HepG2 (cell line): Measurements from ENCODE around the gene CD300LF. TPM values are rescaled to one million over a fixed set of nuclear protein-coding genes. Genes with fewer than 3 reads are reported as not detected.

Experiments used
- ARNTL ChIP-seq: sonication (generic); formaldehyde crosslinking; IDR thresholded peaks from 2 replicates; pipeline ENCODE4 v1.4.0; 2020; ENCODE audit warnings: mild to moderate bottlenecking, missing genetic modification reagents
- BCL6 ChIP-seq: IDR thresholded peaks from 2 replicates; pipeline ENCODE4 v1.6.1; 2016; ENCODE audit warnings: missing genetic modification reagents, missing compliant biosample characterization
- CENPX ChIP-seq: sonication (generic); formaldehyde crosslinking; IDR thresholded peaks from 2 replicates; pipeline ENCODE4 v1.9.0; 2021; ENCODE audit warnings: mild to moderate bottlenecking, missing genetic modification reagents, moderate library complexity
- HES4 ChIP-seq: sonication (generic); formaldehyde crosslinking; IDR thresholded peaks from 2 replicates; pipeline ENCODE4 v1.9.0; 2021; ENCODE audit warnings: mild to moderate bottlenecking, missing genetic modification reagents, borderline replicate concordance
- HNRNPL ChIP-seq: fragments of 200-400 bp; formaldehyde crosslinking; IDR thresholded peaks from 2 replicates; pipeline ENCODE4 v1.6.1; 2017; ENCODE audit warnings: mild to moderate bottlenecking, low read depth, low read length
- MIXL1 ChIP-seq: IDR thresholded peaks from 2 replicates; pipeline ENCODE4 v1.6.1; 2016
- NONO ChIP-seq, 2 experiments: fragments of 450-650 bp in 1 of 2; sonication (generic) in 1 of 2; formaldehyde crosslinking in 1 of 2; IDR thresholded peaks in 1 of 2; conservative IDR thresholded peaks in 1 of 2; 2 replicates each; pipeline versions ENCODE4 v1.6.1 to v1.8.0; 2017 to 2022; ENCODE audit warnings: mild to moderate bottlenecking in 1 of 2, missing genetic modification reagents in 1 of 2, moderate library complexity in 1 of 2
- PCBP1 ChIP-seq: fragments of 200-400 bp; formaldehyde crosslinking; IDR thresholded peaks from 2 replicates; pipeline ENCODE4 v1.6.1; 2017; ENCODE audit warnings: mild to moderate bottlenecking, low read depth, low read length, borderline replicate concordance
- RARG ChIP-seq: sonication (generic); formaldehyde crosslinking; IDR thresholded peaks from 2 replicates; pipeline ENCODE4 v1.4.0; 2020; ENCODE audit warnings: low read depth, mild to moderate bottlenecking, missing genetic modification reagents
- SCMH1 ChIP-seq: sonication (generic); formaldehyde crosslinking; IDR thresholded peaks from 2 replicates; pipeline ENCODE4 v1.9.0; 2021; ENCODE audit warnings: missing genetic modification reagents, mild to moderate bottlenecking, borderline replicate concordance
- STAG1 ChIP-seq: sonication (generic); formaldehyde crosslinking; IDR thresholded peaks from 2 replicates; pipeline ENCODE4 v1.4.0; 2020; ENCODE audit warnings: missing genetic modification reagents
- TAF15 ChIP-seq: fragments of 200-400 bp; formaldehyde crosslinking; IDR thresholded peaks from one replicate; pipeline ENCODE4 v1.6.1; 2018; ENCODE audit warnings: mild to moderate bottlenecking, low read depth, low read length; ENCODE audit not compliant: poor library complexity, severe bottlenecking
- ZNF335 ChIP-seq: sonication (generic); formaldehyde crosslinking; IDR thresholded peaks from 2 replicates; pipeline ENCODE4 v1.4.0; 2020; ENCODE audit warnings: missing genetic modification reagents
- ZNF672 ChIP-seq: sonication (generic); formaldehyde crosslinking; IDR thresholded peaks from 2 replicates; pipeline ENCODE4 v1.8.1; 2022; ENCODE audit warnings: missing genetic modification reagents
- ZNF768 ChIP-seq: sonication (generic); formaldehyde crosslinking; IDR thresholded peaks from 2 replicates; pipeline ENCODE4 v1.4.0; 2020; ENCODE audit warnings: missing genetic modification reagents
- polyA plus RNA-seq, 8 experiments: library from polyadenylated mRNA; depleted of rRNA in 3 of 8; stranded (reverse) in 7 of 8; unstranded in 1 of 8; fragments of >200 nt; fragmentation: Illumina TruSeq in 4 of 8; extraction: Trizol in 4 of 8; gene quantifications; 2 replicates each; pipeline versions ENCODE4 v1.2.1 to v1.2.3, GENCODE V29; 2011 to 2016; ENCODE audit warnings: low read depth in 4 of 8, missing spikeins in 1 of 8, mixed read lengths in 1 of 8; ENCODE audit not compliant: insufficient read depth in 1 of 8
- total RNA-seq, 5 experiments: library from RNA; depleted of rRNA; stranded (reverse); fragments of >200 nt; fragmentation: Illumina TruSeq; extraction: Trizol; gene quantifications; 2 replicates each; pipeline ENCODE4 v1.2.3, GENCODE V29; 2016; ENCODE audit warnings: low read depth in 1 of 5
- TF ChIP-seq, protein P1 (sequence below): sonication (generic); formaldehyde crosslinking; IDR thresholded peaks from 2 replicates; pipeline ENCODE4 v1.5.0; 2020; ENCODE audit warnings: missing genetic modification reagents, mild to moderate bottlenecking, borderline replicate concordance
- TF ChIP-seq, protein P2 (sequence below): sonication (generic); formaldehyde crosslinking; IDR thresholded peaks from 2 replicates; pipeline ENCODE4 v1.5.1; 2020; ENCODE audit warnings: missing genetic modification reagents, mild to moderate bottlenecking, borderline replicate concordance
- TF ChIP-seq, protein P3 (sequence below): sonication (generic); formaldehyde crosslinking; IDR thresholded peaks from 2 replicates; pipeline ENCODE4 v1.4.0; 2020; ENCODE audit warnings: missing genetic modification reagents, borderline replicate concordance
- TF ChIP-seq, protein P4 (sequence below): sonication (generic); formaldehyde crosslinking; IDR thresholded peaks from 2 replicates; pipeline ENCODE4 v1.9.0; 2021; ENCODE audit warnings: mild to moderate bottlenecking, missing genetic modification reagents

The CD300LF gene
- total and polyA plus RNA-seq, 2 of the 13 experiments (the other 11 are each of a cell fraction or from before 2014, with no cell fraction given), result not detected

DNA sequence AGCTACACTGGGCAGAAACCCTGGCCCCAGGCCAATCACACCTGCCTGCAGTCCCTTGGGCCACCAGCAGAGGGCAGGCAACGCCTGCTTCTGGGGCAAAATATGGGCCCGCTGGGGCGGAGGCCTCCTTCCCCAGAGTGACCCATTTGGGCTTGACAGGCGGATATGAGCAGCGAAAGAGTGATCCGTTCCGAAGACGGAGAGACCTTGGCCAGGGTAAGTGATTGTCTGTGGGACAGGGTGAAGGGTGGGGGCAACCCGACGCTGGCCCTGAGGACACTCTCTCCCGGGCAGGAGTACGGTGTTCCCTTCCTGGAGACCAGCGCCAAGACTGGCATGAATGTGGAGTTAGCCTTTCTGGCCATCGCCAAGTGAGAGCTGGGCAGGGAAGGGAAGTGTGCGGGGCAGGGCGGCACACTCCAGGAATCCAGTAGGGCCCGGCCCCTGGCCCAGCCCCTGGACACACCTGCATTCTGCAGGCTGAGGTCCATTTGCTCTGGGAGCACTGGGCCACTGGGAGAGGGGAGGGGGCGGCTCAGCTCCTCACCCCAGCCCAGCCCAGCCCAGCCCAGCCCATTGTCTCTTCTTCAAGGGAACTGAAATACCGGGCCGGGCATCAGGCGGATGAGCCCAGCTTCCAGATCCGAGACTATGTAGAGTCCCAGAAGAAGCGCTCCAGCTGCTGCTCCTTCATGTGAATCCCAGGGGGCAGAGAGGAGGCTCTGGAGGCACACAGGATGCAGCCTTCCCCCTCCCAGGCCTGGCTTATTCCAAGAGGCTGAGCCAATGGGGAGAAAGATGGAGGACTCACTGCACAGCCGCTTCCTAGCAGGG lies 32.2 kb upstream of the CD300LF start (continued):
- no peak for TF ChIP-seq NONO (IDR thresholded peaks at IDR 0.05)
- TF ChIP-seq NONO (CRISPR knock-in tag; conservative IDR thresholded peaks at IDR 0.05), result peak; percentile 76
- peak; percentile 57; the same call in 1 of the 2 replicates for TF ChIP-seq BCL6 (CRISPR knock-in tag)
- no peak for TF ChIP-seq ZNF672 (CRISPR knock-in tag)
- TF ChIP-seq, protein P1, sequence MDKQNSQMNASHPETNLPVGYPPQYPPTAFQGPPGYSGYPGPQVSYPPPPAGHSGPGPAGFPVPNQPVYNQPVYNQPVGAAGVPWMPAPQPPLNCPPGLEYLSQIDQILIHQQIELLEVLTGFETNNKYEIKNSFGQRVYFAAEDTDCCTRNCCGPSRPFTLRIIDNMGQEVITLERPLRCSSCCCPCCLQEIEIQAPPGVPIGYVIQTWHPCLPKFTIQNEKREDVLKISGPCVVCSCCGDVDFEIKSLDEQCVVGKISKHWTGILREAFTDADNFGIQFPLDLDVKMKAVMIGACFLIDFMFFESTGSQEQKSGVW (CRISPR knock-in tag), result no peak
- TF ChIP-seq STAG1, result peak; percentile 100
- no peak for TF ChIP-seq TAF15
- TF ChIP-seq SCMH1 (CRISPR knock-in tag), result no peak
- TF ChIP-seq, protein P2, sequence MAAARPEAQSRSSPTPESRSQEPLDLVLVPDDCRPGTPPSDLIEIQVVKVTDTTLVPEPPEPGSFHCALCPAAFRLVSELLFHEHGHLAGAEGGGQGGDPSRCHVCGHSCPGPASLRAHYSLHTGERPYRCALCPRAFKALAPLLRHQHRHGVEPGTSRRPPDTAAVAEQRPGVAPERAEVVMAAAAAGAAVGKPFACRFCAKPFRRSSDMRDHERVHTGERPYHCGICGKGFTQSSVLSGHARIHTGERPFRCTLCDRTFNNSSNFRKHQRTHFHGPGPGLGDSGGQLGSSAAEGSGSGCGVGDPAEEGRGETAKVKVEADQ (CRISPR knock-in tag), result no peak; the same call in 1 of the 2 replicates
- no peak for TF ChIP-seq HES4
- peak; percentile 14; the same call in 1 of the 2 replicates for TF ChIP-seq ZNF768 (CRISPR knock-in tag)
- TF ChIP-seq ZNF335 (CRISPR knock-in tag), result peak; percentile 73; the same call in 1 of the 2 replicates
- TF ChIP-seq, protein P3, sequence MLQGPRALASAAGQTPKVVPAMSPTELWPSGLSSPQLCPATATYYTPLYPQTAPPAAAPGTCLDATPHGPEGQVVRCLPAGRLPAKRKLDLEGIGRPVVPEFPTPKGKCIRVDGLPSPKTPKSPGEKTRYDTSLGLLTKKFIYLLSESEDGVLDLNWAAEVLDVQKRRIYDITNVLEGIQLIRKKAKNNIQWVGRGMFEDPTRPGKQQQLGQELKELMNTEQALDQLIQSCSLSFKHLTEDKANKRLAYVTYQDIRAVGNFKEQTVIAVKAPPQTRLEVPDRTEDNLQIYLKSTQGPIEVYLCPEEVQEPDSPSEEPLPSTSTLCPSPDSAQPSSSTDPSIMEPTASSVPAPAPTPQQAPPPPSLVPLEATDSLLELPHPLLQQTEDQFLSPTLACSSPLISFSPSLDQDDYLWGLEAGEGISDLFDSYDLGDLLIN (CRISPR knock-in tag), result no peak
- TF ChIP-seq MIXL1, result peak; percentile 72; the same call in 1 of the 2 replicates
- no peak for TF ChIP-seq RARG
- TF ChIP-seq, protein P4, sequence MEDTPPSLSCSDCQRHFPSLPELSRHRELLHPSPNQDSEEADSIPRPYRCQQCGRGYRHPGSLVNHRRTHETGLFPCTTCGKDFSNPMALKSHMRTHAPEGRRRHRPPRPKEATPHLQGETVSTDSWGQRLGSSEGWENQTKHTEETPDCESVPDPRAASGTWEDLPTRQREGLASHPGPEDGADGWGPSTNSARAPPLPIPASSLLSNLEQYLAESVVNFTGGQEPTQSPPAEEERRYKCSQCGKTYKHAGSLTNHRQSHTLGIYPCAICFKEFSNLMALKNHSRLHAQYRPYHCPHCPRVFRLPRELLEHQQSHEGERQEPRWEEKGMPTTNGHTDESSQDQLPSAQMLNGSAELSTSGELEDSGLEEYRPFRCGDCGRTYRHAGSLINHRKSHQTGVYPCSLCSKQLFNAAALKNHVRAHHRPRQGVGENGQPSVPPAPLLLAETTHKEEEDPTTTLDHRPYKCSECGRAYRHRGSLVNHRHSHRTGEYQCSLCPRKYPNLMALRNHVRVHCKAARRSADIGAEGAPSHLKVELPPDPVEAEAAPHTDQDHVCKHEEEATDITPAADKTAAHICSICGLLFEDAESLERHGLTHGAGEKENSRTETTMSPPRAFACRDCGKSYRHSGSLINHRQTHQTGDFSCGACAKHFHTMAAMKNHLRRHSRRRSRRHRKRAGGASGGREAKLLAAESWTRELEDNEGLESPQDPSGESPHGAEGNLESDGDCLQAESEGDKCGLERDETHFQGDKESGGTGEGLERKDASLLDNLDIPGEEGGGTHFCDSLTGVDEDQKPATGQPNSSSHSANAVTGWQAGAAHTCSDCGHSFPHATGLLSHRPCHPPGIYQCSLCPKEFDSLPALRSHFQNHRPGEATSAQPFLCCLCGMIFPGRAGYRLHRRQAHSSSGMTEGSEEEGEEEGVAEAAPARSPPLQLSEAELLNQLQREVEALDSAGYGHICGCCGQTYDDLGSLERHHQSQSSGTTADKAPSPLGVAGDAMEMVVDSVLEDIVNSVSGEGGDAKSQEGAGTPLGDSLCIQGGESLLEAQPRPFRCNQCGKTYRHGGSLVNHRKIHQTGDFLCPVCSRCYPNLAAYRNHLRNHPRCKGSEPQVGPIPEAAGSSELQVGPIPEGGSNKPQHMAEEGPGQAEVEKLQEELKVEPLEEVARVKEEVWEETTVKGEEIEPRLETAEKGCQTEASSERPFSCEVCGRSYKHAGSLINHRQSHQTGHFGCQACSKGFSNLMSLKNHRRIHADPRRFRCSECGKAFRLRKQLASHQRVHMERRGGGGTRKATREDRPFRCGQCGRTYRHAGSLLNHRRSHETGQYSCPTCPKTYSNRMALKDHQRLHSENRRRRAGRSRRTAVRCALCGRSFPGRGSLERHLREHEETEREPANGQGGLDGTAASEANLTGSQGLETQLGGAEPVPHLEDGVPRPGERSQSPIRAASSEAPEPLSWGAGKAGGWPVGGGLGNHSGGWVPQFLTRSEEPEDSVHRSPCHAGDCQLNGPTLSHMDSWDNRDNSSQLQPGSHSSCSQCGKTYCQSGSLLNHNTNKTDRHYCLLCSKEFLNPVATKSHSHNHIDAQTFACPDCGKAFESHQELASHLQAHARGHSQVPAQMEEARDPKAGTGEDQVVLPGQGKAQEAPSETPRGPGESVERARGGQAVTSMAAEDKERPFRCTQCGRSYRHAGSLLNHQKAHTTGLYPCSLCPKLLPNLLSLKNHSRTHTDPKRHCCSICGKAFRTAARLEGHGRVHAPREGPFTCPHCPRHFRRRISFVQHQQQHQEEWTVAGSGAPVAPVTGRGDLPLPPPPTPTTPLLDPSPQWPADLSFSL, result no peak
- peak; percentile 88 for TF ChIP-seq HNRNPL
- no peak for TF ChIP-seq CENPX (CRISPR knock-in tag)
- no peak for TF ChIP-seq ARNTL (CRISPR knock-in tag)
- 0 out of 2 replicates have a peak, but pooled peaks have one; percentile 46 for TF ChIP-seq PCBP1
